A673 (cell line): ENCODE data around the gene ARHGAP30. TPM values are rescaled to one million over a fixed set of nuclear protein-coding genes. Genes with fewer than 3 reads are reported as not detected.

ENCODE experiments used
- BruUV-seq: library from RNA; stranded (reverse); fragments of 400-500 nt; replicated peaks from 2 replicates; lab custom pipeline; 2021; lab: Mats Ljungman, UMichigan
- CTCF ChIA-PET: fragments of 300-600 bp; sonication (Branson Sonifier 250); formaldehyde crosslinking; loops from one replicate; lab custom pipeline; 2022; ENCODE audit warnings: antibody characterized with exemption; lab: Charles Lee
- POLR2A ChIA-PET: fragments of 300-600 bp; sonication (Branson Sonifier 250); formaldehyde crosslinking; loops from one replicate; lab custom pipeline; 2022; ENCODE audit warnings: antibody characterized with exemption; ENCODE audit not compliant: low non-redundant PET; lab: Charles Lee
- DNase-seq: peaks from one replicate; pipeline ENCODE4 v3.0.0-alpha.2; 2015; ENCODE audit warnings: low spot score
- H3K27ac ChIP-seq: fragments of 200-600 bp; sonication (generic); 2 replicates; pipeline ENCODE4 v1.5.1; 2016; ENCODE audit warnings: mixed run types, low read depth, mild to moderate bottlenecking, mixed read lengths, antibody characterized with exemption, low read length; ENCODE audit not compliant: poor library complexity, severe bottlenecking
- H3K27me3 ChIP-seq: fragments of 200-600 bp; sonication (generic); replicated peaks from 2 replicates; pipeline ENCODE4 v1.6.1; 2017; ENCODE audit warnings: mixed run types, low read depth, mild to moderate bottlenecking, mixed read lengths, antibody characterized with exemption, low read length; ENCODE audit not compliant: insufficient read depth, poor library complexity
- H3K36me3 ChIP-seq: fragments of 200-600 bp; sonication (generic); 2 replicates; pipeline ENCODE4 v1.6.1; 2016; ENCODE audit warnings: mixed run types, mild to moderate bottlenecking, mixed read lengths, antibody characterized with exemption, low read length; ENCODE audit not compliant: insufficient read depth, poor library complexity, severe bottlenecking
- H3K4me1 ChIP-seq: fragments of 200-600 bp; sonication (generic); 2 replicates; pipeline ENCODE4 v1.6.1; 2017; ENCODE audit warnings: mixed run types, mild to moderate bottlenecking, mixed read lengths, antibody characterized with exemption, low read length; ENCODE audit not compliant: insufficient read depth, poor library complexity, severe bottlenecking
- H3K4me3 ChIP-seq: fragments of 200-600 bp; sonication (generic); 2 replicates; pipeline ENCODE4 v1.5.1; 2016; ENCODE audit warnings: low read depth, mixed run types, mild to moderate bottlenecking, mixed read lengths, low read length; ENCODE audit not compliant: poor library complexity, severe bottlenecking
- H3K9me3 ChIP-seq: fragments of 200-600 bp; sonication (generic); 2 replicates; pipeline ENCODE4 v1.6.1; 2016; ENCODE audit warnings: mixed run types, low read depth, mild to moderate bottlenecking, mixed read lengths, antibody characterized with exemption, low read length; ENCODE audit not compliant: poor library complexity, severe bottlenecking
- EZH2 ChIP-seq: fragments of 200-600 bp; sonication (generic); IDR thresholded peaks from 2 replicates; pipeline ENCODE4 v1.6.1; 2017; ENCODE audit warnings: borderline replicate concordance, low read depth, mild to moderate bottlenecking, mixed read lengths, antibody characterized with exemption, low read length; ENCODE audit not compliant: poor library complexity, severe bottlenecking
- intact Hi-C: fragments of 100-400 bp; cut with micrococcal nuclease; formaldehyde crosslinking; loops from one replicate; pipeline ENCODE4 v1.10.0; 2022; ENCODE audit not compliant: unreplicated experiment
- total RNA-seq: library from RNA; stranded (reverse); gene quantifications from 2 replicates; pipeline ENCODE4 v1.2.3, GENCODE V29; 2021
- TF ChIP-seq, protein P1 (sequence below): fragments of 300-800, 200-600 bp; sonication (generic); conservative IDR thresholded peaks from 2 replicates; pipeline ENCODE4 v1.5.1; 2017; ENCODE audit warnings: low read depth, mild to moderate bottlenecking, antibody characterized with exemption, low read length, moderate library complexity, mixed read lengths

Gene ARHGAP30
- total RNA-seq, 1 experiment from 2014 or later: not detected

DNA sequence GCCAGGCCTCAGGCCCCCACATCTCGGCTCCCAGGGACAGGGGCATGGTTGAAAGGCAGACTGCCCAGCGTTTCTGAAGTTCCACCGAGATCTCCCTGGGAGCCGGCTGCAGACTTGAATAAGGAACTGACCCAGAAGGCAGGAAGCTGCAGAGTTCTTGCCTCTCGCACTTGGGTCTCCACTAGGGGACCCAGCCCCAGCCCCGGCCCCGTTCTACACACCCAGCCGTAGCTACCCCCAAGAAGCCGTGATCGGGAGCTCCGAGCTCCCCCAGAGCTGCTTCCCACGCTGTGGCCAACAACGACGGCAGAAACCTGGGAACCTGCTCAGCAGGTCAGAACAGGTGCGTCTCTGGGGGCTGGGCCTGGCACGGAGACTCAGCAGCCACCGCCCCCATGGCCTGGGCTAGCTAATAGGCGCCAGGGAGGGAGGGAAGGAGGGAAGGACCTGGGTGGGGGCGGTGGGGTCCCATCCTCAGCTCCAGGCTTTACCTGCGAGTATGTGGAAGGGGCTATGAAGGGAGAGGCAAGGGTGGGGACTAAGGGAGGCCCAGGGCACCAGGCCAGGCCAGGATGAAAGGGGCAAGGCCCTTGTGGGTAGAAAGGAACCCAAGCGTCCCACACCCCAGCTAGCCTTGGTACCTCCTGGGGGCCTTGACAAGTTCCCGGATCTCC, 19.7 kb upstream of the ARHGAP30 start, which contains the start of gene NECTIN4:
Gene NECTIN4, minus strand, starts transcription at position 308 of the 674 bp plus-strand sequence. Its CDS starts 262 bp downstream, at position 46.
- Histone ChIP-seq H3K4me1 (no peaks in the 10 kb centered on the region), H3K27ac (no peak within 1 kb of the TSS), H3K27me3 (no peaks in the 10 kb centered on the region), H3K4me3 (no peak within 1 kb of the TSS), H3K9me3 (no peaks in the 10 kb centered on the region), H3K36me3 (no peaks in the 10 kb centered on the region)
- POLR2A ChIA-PET: no interaction called here
- intact Hi-C loops: no loop called here
- no peak for DNase-seq
- TF ChIP-seq, protein P1, sequence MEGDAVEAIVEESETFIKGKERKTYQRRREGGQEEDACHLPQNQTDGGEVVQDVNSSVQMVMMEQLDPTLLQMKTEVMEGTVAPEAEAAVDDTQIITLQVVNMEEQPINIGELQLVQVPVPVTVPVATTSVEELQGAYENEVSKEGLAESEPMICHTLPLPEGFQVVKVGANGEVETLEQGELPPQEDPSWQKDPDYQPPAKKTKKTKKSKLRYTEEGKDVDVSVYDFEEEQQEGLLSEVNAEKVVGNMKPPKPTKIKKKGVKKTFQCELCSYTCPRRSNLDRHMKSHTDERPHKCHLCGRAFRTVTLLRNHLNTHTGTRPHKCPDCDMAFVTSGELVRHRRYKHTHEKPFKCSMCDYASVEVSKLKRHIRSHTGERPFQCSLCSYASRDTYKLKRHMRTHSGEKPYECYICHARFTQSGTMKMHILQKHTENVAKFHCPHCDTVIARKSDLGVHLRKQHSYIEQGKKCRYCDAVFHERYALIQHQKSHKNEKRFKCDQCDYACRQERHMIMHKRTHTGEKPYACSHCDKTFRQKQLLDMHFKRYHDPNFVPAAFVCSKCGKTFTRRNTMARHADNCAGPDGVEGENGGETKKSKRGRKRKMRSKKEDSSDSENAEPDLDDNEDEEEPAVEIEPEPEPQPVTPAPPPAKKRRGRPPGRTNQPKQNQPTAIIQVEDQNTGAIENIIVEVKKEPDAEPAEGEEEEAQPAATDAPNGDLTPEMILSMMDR: no peak
- no peak for TF ChIP-seq EZH2
- CTCF ChIA-PET: no interaction called here
- no TSS peak for BruUV-seq

DNA sequence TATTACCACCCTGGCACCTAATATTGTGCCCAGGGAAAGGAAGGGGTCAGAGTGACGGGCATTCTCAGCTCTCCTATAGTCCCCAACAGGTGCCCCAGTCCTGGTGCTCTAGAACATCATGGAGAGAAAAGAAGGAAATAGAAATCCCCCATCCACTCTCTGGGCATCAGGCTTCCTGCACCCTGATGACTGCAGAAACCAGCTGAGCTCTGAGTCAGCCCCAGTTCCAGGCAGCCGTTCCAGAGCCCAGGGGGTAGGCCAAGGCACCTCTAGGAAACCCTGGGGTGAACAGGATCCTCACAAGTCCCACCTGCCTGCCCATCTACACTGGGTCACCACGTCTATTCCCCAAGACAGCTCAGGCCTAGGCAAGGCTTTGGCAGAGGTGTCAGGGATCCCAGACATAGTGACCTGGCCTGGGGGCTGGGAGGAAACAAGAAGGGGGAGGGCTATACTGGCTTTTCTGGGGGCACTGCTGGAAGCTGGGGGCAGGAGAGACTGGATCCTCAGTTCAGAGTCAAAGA, 19.0 kb upstream of the ARHGAP30 start:
- Histone ChIP-seq H3K4me3 (no peak overlapping the region), H3K27ac (no peak overlapping the region), H3K4me1 (no peaks in the 10 kb centered on the region), H3K36me3 (no peaks in the 10 kb centered on the region), H3K9me3 (no peaks in the 10 kb centered on the region), H3K27me3 (no peaks in the 10 kb centered on the region)
- DNase-seq: no peak
- BruUV-seq: no TSS peak
- no peak for TF ChIP-seq EZH2
- ChIA-PET CTCF (no interaction called here), POLR2A (no interaction called here)
- intact Hi-C loops: no loop called here

DNA sequence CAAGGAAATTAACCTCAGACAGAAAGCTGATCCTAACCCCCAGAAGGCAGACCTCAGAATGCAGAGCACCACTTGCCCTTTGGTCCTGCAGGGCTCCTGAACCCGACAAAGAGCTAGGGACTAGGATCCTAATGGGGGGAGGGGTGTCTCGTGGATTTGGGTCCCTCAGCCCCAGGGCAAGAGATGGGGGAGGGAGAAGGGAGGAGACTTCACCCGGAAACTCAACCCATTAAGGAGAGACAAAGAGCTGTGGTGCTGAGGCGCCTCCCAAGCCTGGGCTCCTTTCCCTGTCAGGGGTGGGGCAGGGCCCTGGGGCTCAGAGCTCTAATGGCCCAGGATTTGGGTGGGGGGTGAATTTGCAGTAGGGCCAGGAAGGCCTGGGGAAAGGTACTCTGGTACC, 16.8 kb upstream of the ARHGAP30 start:
- Histone ChIP-seq H3K4me1 (no peaks in the 10 kb centered on the region), H3K27ac (no peak overlapping the region), H3K9me3 (no peaks in the 10 kb centered on the region), H3K27me3 (no peaks in the 10 kb centered on the region), H3K36me3 (no peaks in the 10 kb centered on the region), H3K4me3 (no peak overlapping the region)
- ChIA-PET CTCF (no interaction called here), POLR2A (no interaction called here)
- BruUV-seq: no TSS peak
- intact Hi-C loops: no loop called here
- TF ChIP-seq, protein P1: no peak
- no peak for DNase-seq

DNA sequence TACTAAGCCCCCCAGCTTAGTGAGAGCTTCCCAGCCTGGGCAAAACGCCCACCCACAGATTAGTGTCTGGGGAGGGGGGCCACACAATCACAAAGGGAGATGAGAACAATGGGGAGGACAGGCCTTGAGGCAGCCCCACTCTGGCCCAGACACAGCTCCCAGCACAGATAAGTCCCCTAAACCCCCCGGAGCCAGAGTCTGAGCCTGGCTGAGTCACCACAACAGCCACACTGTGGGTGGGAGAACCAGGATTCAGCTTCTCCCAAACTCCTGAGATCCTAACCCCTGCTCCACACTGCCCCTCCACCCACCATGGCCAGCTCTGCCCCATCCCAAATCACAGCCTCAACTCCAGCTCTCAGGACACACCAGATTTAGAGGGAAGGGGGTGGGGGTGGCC, 15.5 kb upstream of the ARHGAP30 start:
- no TSS peak for BruUV-seq
- H3K9me3 ChIP-seq: no peaks in the 10 kb centered on the region
- intact Hi-C loops: no loop called here
- H3K27me3 ChIP-seq: no peaks in the 10 kb centered on the region
- no peak overlapping the region for H3K4me3 ChIP-seq
- no peaks in the 10 kb centered on the region for H3K36me3 ChIP-seq
- H3K27ac ChIP-seq: no peak overlapping the region
- CTCF ChIA-PET: no interaction called here
- no peak for DNase-seq
- TF ChIP-seq, protein P1: no peak
- TF ChIP-seq EZH2: no peak
- H3K4me1 ChIP-seq: no peaks in the 10 kb centered on the region
- POLR2A ChIA-PET: interaction anchor here (0.7 kb wide), 1 partner anchor 39 kb away, joined by 4 read pairs; the partner anchor contains the start of gene USF1
